Parathyroid adenoma (tissue), 2 donors: Measurements from ENCODE around the gene PI3.
"Not testable (repeated sequence)": the region's sequence is repeated elsewhere in the genome, so short reads cannot be mapped to it uniquely, and the experiment has no call there.

Experiments
- H2AFZ ChIP-seq: fragments of 300-600 bp; sonication (generic); one replicate; pipeline ENCODE4 v1.7.0; 2017; ENCODE audit warnings: antibody characterized with exemption, mild to moderate bottlenecking
- H3K27ac ChIP-seq: fragments of 300-600 bp; sonication (generic); one replicate; pipeline ENCODE4 v1.7.0; 2017
- H3K27me3 ChIP-seq: fragments of 300-600 bp; sonication (generic); one replicate; pipeline ENCODE4 v1.7.0; 2017; ENCODE audit warnings: low read length; ENCODE audit not compliant: control insufficient read depth, insufficient read depth
- H3K36me3 ChIP-seq: fragments of 300-600 bp; sonication (generic); one replicate; pipeline ENCODE4 v1.7.0; 2017; ENCODE audit warnings: low read length; ENCODE audit not compliant: control insufficient read depth, insufficient read depth
- H3K4me1 ChIP-seq: fragments of 300-600 bp; sonication (generic); one replicate; pipeline ENCODE4 v1.7.0; 2017; ENCODE audit warnings: control low read depth
- H3K4me2 ChIP-seq: fragments of 300-600 bp; sonication (generic); one replicate; pipeline ENCODE4 v1.7.0; 2017; ENCODE audit warnings: low read length
- H3K4me3 ChIP-seq: fragments of 300-600 bp; sonication (generic); one replicate; pipeline ENCODE4 v1.7.0; 2017; ENCODE audit warnings: low read depth, low read length
- H3K79me2 ChIP-seq: fragments of 300-600 bp; sonication (generic); one replicate; pipeline ENCODE4 v1.7.0; 2017; ENCODE audit warnings: control low read depth
- H3K9ac ChIP-seq: fragments of 300-600 bp; sonication (generic); one replicate; pipeline ENCODE4 v1.7.0; 2017; ENCODE audit warnings: mild to moderate bottlenecking
- H3K9me3 ChIP-seq: fragments of 300-600 bp; sonication (generic); one replicate; pipeline ENCODE4 v1.7.0; 2017; ENCODE audit warnings: low read length; ENCODE audit not compliant: control insufficient read depth
- TF ChIP-seq, protein P1 (sequence below): fragments of 300-600 bp; sonication (generic); IDR thresholded peaks from one replicate; pipeline ENCODE4 v1.7.0; 2017; ENCODE audit warnings: antibody characterized with exemption, mild to moderate bottlenecking
- donor health status: primary hyperparathyroidism.

Gene PI3

DNA sequence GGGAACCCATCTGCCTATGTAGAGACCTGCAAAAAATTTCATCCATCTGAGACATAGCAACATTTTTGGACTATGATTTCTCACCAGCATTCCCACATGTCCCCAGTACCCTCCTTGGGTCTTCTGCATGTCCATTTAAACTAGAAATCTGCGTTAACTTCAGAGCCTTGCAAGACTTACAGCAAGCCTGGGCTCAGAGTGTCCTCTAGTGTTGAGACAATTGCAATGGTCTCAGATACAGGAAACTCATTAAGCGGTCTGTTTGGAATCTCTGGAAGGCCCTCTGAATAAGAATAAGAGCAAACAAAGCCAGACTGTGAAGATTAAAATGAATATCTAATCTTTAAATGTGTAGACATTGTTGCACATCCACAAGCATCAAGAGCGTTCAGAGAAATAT lies 20.5 kb upstream of the PI3 start:
- no peak overlapping the region for H3K4me3 ChIP-seq
- no peaks in the 10 kb centered on the region for H3K4me1 ChIP-seq
- no peaks in the 10 kb centered on the region for H3K27me3 ChIP-seq
- no peak overlapping the region for H3K4me2 ChIP-seq
- H3K27ac ChIP-seq: no peak overlapping the region
- H3K9ac ChIP-seq: no peak overlapping the region
- no peak overlapping the region for H2AFZ ChIP-seq
- TF ChIP-seq, protein P1, sequence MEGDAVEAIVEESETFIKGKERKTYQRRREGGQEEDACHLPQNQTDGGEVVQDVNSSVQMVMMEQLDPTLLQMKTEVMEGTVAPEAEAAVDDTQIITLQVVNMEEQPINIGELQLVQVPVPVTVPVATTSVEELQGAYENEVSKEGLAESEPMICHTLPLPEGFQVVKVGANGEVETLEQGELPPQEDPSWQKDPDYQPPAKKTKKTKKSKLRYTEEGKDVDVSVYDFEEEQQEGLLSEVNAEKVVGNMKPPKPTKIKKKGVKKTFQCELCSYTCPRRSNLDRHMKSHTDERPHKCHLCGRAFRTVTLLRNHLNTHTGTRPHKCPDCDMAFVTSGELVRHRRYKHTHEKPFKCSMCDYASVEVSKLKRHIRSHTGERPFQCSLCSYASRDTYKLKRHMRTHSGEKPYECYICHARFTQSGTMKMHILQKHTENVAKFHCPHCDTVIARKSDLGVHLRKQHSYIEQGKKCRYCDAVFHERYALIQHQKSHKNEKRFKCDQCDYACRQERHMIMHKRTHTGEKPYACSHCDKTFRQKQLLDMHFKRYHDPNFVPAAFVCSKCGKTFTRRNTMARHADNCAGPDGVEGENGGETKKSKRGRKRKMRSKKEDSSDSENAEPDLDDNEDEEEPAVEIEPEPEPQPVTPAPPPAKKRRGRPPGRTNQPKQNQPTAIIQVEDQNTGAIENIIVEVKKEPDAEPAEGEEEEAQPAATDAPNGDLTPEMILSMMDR: no peak
- no peaks in the 10 kb centered on the region for H3K36me3 ChIP-seq
- no peaks in the 10 kb centered on the region for H3K9me3 ChIP-seq
- H3K79me2 ChIP-seq: no peaks in the 10 kb centered on the region

DNA sequence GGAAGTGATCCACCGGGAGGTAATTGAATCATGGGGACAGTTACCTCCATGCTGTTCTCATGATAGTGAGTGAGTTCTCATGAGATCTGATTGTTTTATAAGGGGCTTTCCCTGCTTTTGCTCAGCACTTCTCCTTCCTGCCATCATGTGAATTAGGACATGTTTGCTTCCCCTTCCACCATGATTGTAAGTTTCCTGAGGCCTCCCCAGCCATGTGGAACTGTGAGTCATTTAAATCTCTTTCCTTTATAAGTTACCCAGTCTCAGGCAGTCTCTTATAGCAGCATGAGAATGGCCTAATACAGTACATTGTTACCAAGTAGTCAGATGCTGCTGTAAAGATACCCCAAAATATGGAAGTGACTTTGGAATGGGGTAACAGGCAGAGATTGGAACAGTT lies 19.9 kb upstream of the PI3 start:
- not testable (repeated sequence) for H3K36me3 ChIP-seq, H3K4me1 ChIP-seq, H3K9ac ChIP-seq, H3K79me2 ChIP-seq, H3K4me2 ChIP-seq, H3K4me3 ChIP-seq, H2AFZ ChIP-seq, H3K9me3 ChIP-seq, H3K27ac ChIP-seq, H3K27me3 ChIP-seq

DNA sequence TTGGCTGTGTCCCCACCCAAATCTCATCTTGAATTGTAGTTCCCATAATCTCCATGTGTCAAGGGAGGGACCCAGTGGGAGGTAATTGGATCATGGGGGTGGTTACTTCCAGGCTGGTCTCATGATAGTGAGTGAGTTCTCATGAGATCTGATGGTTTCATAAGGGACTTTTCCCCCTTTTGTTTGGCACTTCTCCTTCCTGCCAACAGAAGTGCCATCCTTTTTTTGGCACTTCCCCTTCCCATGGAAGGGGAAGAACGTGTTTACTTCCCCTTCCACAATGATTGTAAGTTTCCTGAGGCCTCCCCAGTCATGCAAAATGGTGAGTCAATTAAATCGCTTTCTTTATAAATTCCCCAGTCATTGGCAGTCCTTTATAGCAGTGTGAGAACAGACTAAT lies 18.0 kb upstream of the PI3 start:
- no peak overlapping the region for H3K4me3 ChIP-seq
- no peak overlapping the region for H3K9ac ChIP-seq
- H3K79me2 ChIP-seq: no peaks in the 10 kb centered on the region
- H3K9me3 ChIP-seq: peaks cover 2% of the 10 kb centered on the region
- H3K4me2 ChIP-seq: no peak overlapping the region
- H2AFZ ChIP-seq: no peak overlapping the region
- no peaks in the 10 kb centered on the region for H3K27me3 ChIP-seq
- H3K36me3 ChIP-seq: no peaks in the 10 kb centered on the region
- no peaks in the 10 kb centered on the region for H3K4me1 ChIP-seq
- TF ChIP-seq, protein P1: no peak
- no peak overlapping the region for H3K27ac ChIP-seq

DNA sequence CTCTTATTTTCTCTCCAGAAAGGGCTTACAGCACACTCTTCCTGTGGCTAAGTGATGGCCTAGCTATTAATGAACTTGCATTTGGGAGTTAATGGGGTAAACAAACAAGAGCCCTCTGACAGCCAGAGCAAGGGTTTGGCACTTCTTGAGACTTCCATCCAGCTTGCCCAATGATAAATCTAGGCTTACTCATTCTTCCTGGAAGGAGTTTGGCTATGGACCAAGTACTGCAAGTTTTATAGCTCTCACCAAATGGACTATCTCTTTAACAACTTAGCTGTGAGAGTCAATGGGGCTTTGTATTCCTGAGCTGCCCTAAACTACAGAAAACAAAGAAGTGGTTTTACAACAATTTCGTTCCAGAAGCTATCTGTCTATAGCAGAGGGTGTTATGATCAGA lies 16.7 kb upstream of the PI3 start:
- TF ChIP-seq, protein P1: no peak
- H3K4me2 ChIP-seq: no peak overlapping the region
- H3K27ac ChIP-seq: no peak overlapping the region
- no peak overlapping the region for H3K4me3 ChIP-seq
- H3K4me1 ChIP-seq: no peaks in the 10 kb centered on the region
- H3K36me3 ChIP-seq: no peaks in the 10 kb centered on the region
- no peaks in the 10 kb centered on the region for H3K27me3 ChIP-seq
- H3K79me2 ChIP-seq: no peaks in the 10 kb centered on the region
- no peak overlapping the region for H3K9ac ChIP-seq
- no peak overlapping the region for H2AFZ ChIP-seq
- peaks cover 2% of the 10 kb centered on the region for H3K9me3 ChIP-seq

DNA sequence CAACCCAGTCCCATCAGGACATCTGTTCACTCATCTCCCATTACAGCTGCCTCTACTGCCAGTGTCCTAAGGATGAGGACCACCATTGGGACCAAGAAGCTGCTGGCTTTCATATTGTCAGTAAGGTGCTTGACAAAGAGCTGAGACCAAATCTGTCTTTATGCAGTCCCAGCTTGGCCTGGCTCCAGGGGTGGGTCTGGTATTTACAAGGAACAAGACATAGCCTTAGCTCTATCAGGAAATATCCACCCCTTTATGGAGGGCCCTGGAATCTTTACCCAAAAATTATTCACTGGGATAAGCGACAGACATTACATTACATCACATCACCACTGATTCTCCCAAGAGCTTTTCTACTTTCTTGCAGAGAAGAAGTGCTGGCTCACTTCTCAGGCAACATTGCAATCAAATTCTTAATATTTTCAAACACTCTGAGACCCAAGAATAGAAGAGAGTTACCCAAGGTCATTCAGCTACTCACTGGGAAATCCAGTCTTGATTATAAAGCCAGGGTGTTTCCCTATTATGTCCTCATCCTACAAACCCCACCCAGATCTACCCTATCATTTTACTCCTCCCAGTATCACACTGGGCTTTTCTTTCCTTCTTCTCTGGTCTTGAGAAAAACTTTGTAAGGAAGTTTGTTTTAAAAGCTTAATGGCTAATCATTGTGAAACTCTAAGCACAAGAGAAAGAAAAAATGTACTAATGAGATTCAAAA lies 11.5 kb upstream of the PI3 start:
- TF ChIP-seq, protein P1: no peak
- Histone ChIP-seq H3K36me3 (no peaks in the 10 kb centered on the region), H3K9ac (no peak overlapping the region), H3K4me1 (no peaks in the 10 kb centered on the region), H3K4me3 (no peak overlapping the region), H3K27me3 (no peaks in the 10 kb centered on the region), H2AFZ (no peak overlapping the region), H3K4me2 (no peak overlapping the region), H3K9me3 (peaks cover 2% of the 10 kb centered on the region), H3K27ac (no peak overlapping the region), H3K79me2 (no peaks in the 10 kb centered on the region)
